Fibroblast of lung (primary cell): ENCODE measurements around the gene TUBA1B.

Experiments used
- CTCF ChIP-seq, 2 donors: IDR thresholded peaks in 1 of 2; conservative IDR thresholded peaks in 1 of 2; 1 replicate in 1 of 2; 2 replicates in 1 of 2; pipeline ENCODE4 v1.5.1; 2011 to 2012; ENCODE audit warnings: low read length in 2 of 2, control low read depth in 1 of 2, inconsistent platforms in 1 of 2, low read depth in 1 of 2, mild to moderate bottlenecking in 1 of 2
- EZH2 ChIP-seq: IDR thresholded peaks from 2 replicates; pipeline ENCODE4 v1.5.1; 2012; ENCODE audit warnings: low read length, control low read depth, mild to moderate bottlenecking; ENCODE audit errors: missing control alignments

GRCh38 chr12:49111206-49111605, 20.0 kb downstream of the TUBA1B start:
- TF ChIP-seq CTCF (conservative IDR thresholded peaks at IDR 0.05 in 1 of 2, IDR thresholded peaks at IDR 0.05 in 1 of 2; ENCODE audit: low read depth in 1 of 2, low read length in 2 of 2) (no peak), EZH2 (no peak)
